Fibroblast of upper back skin (primary cell): ENCODE results near the gene UBE2E2.

Experiments used
- DNase-seq: peaks from one replicate; pipeline ENCODE4 v3.0.0-alpha.2; 2013

The UBE2E2 gene

DNA sequence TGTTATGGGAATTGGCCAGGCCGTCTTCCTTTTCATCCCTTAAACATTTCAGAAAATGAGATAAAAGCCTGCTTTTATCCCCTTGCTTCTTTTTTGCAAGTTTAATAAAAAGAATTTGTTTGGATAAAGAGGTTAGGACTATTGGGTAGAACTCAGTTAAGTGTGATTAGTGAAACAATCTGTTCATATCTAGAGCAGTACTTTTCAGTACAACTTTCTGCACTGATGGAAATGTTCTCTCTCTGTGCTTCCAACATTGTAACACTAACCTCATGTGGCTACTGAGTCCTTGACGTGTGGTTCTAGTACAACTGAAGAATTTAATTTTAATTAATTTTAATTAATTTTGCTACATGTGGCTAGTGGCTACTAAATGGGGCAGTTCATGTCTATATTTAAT is 246.9 kb downstream of the UBE2E2 start:
- no peak for DNase-seq

DNA sequence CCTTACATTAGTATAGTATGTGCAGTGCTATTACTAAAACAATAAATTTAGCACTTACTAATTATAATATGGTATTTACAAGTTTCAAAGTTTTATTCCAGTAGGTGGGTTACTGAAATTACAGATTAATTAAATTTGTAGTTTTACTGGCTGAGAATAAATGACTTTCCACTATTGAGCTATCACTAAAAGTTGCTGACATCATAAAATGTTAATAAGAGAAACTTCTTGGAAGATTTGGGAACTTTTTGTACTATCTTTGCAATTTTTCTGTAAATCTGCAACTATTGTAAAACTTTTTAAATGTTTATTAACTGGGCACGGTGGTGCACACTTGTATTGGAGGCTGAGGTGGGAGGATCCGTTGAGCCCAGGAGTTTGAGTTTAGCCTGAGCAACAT is 247.7 kb downstream of the UBE2E2 start:
- DNase-seq = no peak

- DNase-seq = no peak
Observed at GRCh38 chr3:23452408-23452807, 249.3 kb downstream of the UBE2E2 start.

DNA sequence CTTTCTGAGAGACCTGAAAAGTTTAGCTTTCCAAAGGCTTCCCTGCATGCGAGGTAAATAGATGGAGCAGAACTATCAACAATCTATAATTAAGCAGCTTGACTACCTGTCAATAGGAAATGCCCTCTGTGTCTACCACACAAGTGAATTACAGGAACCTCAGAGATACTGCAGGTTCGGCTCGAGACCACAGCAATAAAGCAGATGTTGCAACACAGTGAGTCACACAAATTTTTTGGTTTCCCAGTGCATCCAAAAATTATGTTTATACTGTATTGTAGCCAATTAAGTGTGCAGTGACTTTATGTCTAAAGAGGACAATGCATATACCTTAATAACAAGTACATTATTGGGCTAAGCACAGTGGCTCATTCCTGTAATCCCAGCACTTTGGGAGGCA is 252.0 kb downstream of the UBE2E2 start:
- peak; percentile 90 for DNase-seq

DNA sequence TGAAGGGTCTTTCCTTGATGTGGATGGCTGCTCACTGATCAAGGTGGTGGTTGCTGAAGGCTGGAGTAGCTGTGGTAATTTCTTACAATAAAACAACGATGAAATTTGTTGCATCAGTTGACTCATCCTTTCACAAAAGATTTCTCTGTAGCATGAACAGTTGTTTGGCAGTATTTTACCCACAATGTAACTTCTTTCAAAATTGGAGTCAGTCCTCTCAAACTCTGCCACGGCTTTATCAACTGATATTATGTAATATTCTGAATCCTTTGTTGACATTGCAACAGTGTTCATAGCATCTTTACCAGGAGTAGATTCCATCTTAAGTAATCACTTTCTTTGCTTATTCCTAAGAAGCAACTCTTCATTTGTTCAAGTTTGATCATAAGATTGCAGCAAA is 252.6 kb downstream of the UBE2E2 start:
- peak; percentile 79 for DNase-seq

DNA sequence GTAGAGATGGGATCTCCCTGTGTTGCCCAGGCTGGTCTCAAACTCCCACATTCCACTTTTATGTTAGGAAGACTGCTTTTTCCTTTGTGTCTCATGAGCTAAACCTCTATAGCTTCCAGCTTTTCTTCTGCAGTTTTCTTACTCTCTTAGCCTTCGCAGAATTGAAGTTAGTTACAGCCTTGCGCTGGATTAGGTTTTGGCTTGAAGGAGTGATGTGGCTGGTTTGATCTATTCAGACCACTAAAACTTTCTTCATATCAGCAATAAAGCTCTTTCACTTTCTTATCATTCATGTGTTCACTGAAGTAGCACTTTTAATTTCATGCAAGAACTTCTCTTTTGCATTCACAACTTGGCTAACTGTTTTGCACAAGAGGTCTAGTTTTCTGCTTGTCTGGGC is 254.6 kb downstream of the UBE2E2 start:
- DNase-seq = no peak

GRCh38 chr3:23459465-23459864 is 256.3 kb downstream of the UBE2E2 start:
- no peak for DNase-seq

GRCh38 chr3:23459889-23460546 is 256.9 kb downstream of the UBE2E2 start:
- no peak for DNase-seq

DNA sequence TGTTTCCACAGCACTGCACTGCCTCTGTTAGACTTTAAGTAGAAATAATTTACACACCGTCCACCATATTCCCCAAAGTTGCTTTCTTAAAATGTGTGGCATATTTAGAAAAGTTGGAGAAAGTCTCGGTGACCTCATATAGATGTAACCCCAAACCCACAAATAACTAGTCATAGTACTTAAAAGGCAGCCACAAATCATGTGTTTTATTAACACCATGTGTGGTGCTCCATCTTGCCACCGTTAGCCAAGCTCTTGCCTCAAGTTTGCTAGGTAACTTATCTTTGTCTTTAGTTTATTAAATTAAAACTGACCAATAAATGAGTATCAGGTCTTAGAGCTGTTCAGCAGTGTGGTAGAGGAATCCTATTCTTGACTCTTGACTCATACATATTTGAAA is 257.9 kb downstream of the UBE2E2 start:
- DNase-seq = peak; percentile 79

- no peak for DNase-seq
Observed at GRCh38 chr3:23463791-23464190, 260.7 kb downstream of the UBE2E2 start.

DNA sequence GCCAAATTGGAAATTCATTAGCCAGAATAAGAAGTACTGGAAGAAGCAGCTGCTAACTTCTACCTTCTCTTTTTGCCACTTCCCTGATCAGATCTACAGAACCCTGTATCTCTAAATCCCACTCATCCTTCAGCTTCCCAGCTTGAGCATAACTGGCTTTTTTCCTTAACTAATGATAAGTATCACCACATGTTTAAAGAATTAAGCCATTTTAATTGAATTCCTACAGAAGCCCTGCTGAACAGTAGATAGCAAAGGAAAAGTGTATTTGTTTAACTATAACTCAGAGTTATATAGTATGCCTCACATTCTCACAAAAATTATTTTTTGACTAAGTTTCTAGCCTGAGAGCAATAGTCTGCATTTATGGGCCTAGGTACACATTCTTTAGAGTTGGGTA is 262.4 kb downstream of the UBE2E2 start:
- DNase-seq = no peak

DNA sequence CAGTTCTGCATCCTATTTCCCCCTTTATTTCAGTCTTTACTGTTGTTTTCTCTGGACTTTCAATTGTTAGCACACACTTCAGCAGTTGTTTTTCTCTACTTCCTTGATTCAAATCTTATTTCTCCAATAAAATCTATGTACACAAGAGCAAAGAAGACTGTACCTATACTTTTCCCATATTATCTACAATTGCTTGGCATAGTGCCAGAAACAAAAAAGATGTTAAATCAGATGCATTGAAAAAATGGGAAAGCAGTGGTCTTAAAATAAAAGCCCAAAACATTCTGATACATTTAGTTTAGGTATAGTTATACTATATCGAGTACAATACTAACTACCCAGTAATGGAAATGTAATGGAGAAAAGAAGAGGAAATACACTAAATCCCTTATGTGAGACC is 265.1 kb downstream of the UBE2E2 start:
- no peak for DNase-seq

GRCh38 chr3:23474580-23475357 is 271.6 kb downstream of the UBE2E2 start:
- peak; percentile 14 for DNase-seq

- no peak for DNase-seq
Observed at GRCh38 chr3:23475446-23475845, 272.3 kb downstream of the UBE2E2 start.

DNA sequence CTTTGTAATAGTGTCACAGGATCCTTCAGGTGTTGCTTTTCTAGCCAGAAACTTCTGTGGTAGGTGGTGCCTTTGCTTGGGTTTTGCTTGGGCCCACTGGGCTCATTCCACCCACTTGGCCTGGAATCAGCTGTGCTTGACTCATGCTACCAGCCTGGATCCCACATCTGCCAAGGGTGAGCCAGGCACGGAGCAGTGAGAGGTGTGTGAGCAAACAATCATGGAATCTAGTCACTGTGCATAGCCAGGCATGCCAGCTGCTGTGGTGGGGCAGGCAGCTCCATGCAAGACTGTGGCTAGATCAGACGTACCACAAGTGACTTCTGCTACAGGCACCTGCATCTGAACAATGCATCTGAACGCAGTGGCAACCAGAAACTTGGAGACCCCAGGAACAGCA is 275.9 kb downstream of the UBE2E2 start:
- no peak for DNase-seq

- DNase-seq = no peak
Observed at GRCh38 chr3:23479615-23480328, 276.6 kb downstream of the UBE2E2 start.

DNA sequence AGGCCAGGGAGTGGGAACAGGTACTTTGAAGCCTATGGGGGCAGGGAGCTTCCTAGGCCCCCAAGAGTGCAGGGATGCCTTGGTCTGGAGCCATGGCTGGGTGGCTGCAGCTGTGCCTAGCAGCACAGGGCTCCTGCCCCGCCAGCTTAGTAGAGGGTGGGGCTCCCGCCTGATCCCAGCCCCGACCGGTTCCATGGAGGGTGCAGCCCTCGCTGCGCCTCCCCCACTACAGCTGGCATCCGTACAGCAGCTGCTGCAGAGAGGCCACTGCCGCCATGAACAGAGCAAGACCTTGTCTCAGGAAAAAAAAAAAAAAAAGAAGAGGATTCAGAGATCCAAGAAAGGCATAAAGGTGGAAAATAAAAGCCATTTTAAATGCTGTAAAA is 277.2 kb downstream of the UBE2E2 start:
- no peak for DNase-seq

DNA sequence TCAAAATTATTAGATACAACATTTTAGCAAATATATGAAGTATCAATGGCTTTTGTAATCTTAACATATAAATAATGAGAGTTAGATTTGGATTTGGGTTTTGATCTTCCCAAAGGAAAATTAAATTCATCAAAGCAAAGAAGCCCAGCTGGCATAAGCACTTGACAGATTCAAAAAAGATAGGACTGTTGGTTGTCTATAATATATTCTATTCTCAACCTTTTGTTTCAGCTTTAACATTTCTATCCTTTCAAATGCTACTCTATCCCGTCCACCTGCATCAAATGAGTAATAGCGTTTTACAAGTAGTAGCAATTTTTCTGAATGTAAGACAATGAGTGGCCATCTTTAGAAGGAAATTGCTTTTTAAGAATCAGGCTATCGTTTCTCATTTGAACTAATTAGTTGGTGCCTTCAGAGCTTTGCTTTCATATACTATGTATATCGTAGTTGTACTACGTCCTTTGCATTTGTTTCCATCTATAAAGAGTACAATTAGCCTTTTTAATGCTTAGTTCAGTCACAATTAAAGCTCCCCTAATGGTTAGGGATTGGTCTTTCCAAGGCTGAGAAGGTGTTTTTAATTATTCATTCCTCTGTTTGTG is 278.0 kb downstream of the UBE2E2 start:
- no peak for DNase-seq

DNA sequence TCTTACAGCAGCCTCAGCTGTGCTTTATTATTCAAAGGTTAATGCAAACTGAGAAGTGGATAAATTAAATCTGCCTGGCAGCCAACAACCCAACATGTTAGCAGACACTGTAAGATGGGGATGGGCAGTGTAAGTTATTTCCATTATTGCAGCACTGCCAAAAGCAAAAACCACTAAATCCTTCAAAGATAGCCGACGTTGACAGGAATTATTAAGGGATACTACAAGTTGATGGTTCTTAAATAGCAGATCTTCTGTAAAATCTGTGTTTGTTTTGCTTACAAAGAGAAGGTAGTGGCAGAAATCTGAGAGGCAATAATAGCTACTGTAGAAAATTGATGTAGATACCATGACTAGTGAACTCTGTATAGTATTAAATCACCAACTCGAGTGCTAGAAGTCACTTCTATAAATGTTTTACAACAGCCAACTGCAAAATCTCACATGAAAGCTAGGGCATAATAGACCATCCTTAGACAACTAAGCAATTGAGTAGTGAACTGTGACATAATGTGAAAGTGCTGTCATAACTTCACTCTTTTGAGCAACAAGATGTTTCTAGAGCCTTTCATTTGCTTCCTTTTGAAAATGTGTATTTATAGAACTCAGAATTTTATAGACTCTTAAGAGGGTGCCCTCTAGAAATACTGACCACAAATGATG is 278.6 kb downstream of the UBE2E2 start:
- peak; percentile 61 for DNase-seq

DNA sequence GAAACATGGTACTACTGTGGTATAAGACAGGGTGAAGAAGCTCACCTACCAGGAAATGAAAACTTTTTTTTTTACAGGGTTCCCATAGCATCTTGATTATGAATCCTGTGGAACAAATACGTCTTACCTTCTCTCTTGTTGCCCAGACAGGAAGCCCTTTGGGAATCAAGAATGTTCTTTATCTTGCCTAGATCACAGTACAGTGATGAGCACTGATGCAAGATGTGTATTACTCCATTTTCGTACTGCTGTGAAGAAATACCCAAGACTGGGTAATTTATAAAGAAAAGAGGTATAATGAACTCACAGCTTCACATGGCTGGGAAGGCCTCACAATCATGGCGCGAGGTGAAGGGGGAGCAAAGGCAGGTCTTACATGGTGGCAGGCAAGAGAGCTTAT is 281.3 kb downstream of the UBE2E2 start:
- DNase-seq = no peak

GRCh38 chr3:23485922-23486321 is 282.8 kb downstream of the UBE2E2 start:
- no peak for DNase-seq

- no peak for DNase-seq
Observed at GRCh38 chr3:23487015-23487414, 283.9 kb downstream of the UBE2E2 start.

DNA sequence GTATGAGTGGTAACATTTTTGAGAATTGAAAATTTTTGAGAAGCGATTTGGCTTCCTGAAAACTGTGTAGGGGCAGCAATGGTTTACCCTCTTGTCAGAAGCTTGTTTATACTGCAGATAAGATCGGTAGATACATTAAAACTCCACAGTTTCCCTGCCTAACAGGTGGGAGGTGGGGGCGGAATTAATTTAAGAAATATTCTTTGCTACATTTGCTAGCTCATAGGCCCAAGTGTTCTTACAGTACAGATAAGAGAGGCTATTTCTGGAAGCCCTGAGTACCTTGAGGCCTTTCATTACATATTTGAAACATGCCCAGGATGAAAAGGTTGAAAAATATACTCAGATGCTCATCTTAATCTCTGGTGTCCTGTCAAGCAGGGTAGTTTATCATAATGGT is 285.5 kb downstream of the UBE2E2 start:
- no peak for DNase-seq
